NCI-H187 (cell line): Measurements from ENCODE around the gene PKD2.
"Not testable (repeated sequence)": the region's sequence is repeated elsewhere in the genome, so short reads cannot be mapped to it uniquely, and the experiment has no call there.

ENCODE experiments used
- DNase-seq, 2 experiments: peaks; one replicate each; lab custom pipeline; 2025; lab: John Stamatoyannopoulos, UW

The PKD2 gene

GRCh38 chr4:88115587-88115986 is 108.2 kb downstream of the PKD2 start:
- DNase-seq = no peak

- no peak for DNase-seq
Measured at GRCh38 chr4:88119943-88120342, 112.5 kb downstream of the PKD2 start.

GRCh38 chr4:88122260-88122659 is 114.8 kb downstream of the PKD2 start:
- not testable (repeated sequence) for DNase-seq
